Psoas muscle (tissue), 8 donors: Measurements from ENCODE around the gene AATK. TPM values are rescaled to one million over a fixed set of nuclear protein-coding genes. Genes with fewer than 3 reads are reported as not detected.

Source experiments
- ATAC-seq, 4 donors: fragments of 200-7000 bp; cut with Tn5 transposase; one replicate each; pipeline ENCODE4 v1.9.1; 2020; ENCODE audit warnings: moderate library complexity in 3 of 4, mild to moderate bottlenecking in 2 of 4
- DNase-seq, 2 donors: peaks; one replicate each; pipeline ENCODE4 v3.0.0-alpha.2; 2020
- H3K27ac ChIP-seq: fragments of 200-600 bp; one replicate; pipeline ENCODE4 v1.8.0; 2022
- H3K27me3 ChIP-seq, 3 donors: fragments of 200-600 bp in 1 of 3; one replicate each; pipeline versions ENCODE4 v1.6.1 to v1.8.0; 2013 to 2022; ENCODE audit warnings: low read length in 2 of 3, mild to moderate bottlenecking in 2 of 3, moderate library complexity in 1 of 3; ENCODE audit not compliant: insufficient read depth in 3 of 3
- H3K36me3 ChIP-seq, 2 donors: fragments of 200-600 bp in 1 of 2; one replicate each; pipeline versions ENCODE4 v1.6.1 to v1.8.0; 2013 to 2022; ENCODE audit warnings: low read depth in 1 of 2, mild to moderate bottlenecking in 1 of 2, moderate library complexity in 1 of 2; ENCODE audit not compliant: insufficient read depth in 1 of 2
- H3K4me1 ChIP-seq: fragments of 200-600 bp; one replicate; pipeline ENCODE4 v1.8.0; 2022
- H3K4me3 ChIP-seq: fragments of 200-600 bp; one replicate; pipeline ENCODE4 v1.8.0; 2022; ENCODE audit warnings: mild to moderate bottlenecking
- H3K9me3 ChIP-seq: fragments of 200-600 bp; one replicate; pipeline ENCODE4 v1.8.0; 2022
- CTCF ChIP-seq: fragments of 200-600 bp; IDR thresholded peaks from one replicate; pipeline ENCODE4 v1.8.0; 2022; ENCODE audit warnings: antibody characterized with exemption
- WGBS, 3 donors: extraction: QIAGEN DNeasy Blood & Tissue Kit; methylation state at CpG; one replicate each; pipeline versions ENCODE4 v1.1.6 to v1.1.7; 2013; 5-methylcytosine and 5-hydroxymethylcytosine counted together
- intact Hi-C, 2 donors: fragments of 100-400 bp; cut with DNase I; formaldehyde crosslinking; loops; one replicate each; pipeline versions ENCODE4 v1.11.0 to v1.14.2; 2022
- polyA plus RNA-seq, 3 donors: library from polyadenylated mRNA; stranded (reverse); fragments of 200-250 nt; gene quantifications; one replicate each; pipeline ENCODE4 v1.2.3, GENCODE V29; 2013
- total RNA-seq, 4 donors: library from RNA; stranded (reverse); fragmentation: NEBNext Ultra II Directional in 2 of 4; extraction: Animal tissue kit (Norgen Biotek cat#: 25700) in 2 of 4; gene quantifications; one replicate each; pipeline versions ENCODE4 v1.2.1 to v1.2.4, GENCODE V29; 2021 to 2023
- donor health status: healthy with polysubstance abuse.
- donor health status: DM: no; HTN: no; CAD: no; lungs with moderate emphysema.
- donor health status: Bipolar disorder and iron deficiency.
- donor health status: healthy.
- donor health status: DM: yes; HTN: yes; CAD: no.
- donor health status: DM: no; HTN: no; CAD: no.
- donor health status: DM: no; HTN: no; CAD: no.
- donor health status: DM: yes; HTN: yes; CAD: no.

AATK gene
- total and polyA plus RNA-seq, 7 donors, result 0.21 to 1.8 (median 1.0) TPM

GRCh38 chr17:81210466-81210865 lies 44.4 kb upstream of the AATK start:
- Histone ChIP-seq H3K27ac (no peak overlapping the region), H3K27me3 (no peaks in the 10 kb centered on the region), H3K4me3 (no peak overlapping the region), H3K4me1 (no peaks in the 10 kb centered on the region), H3K9me3 (no peaks in the 10 kb centered on the region), H3K36me3 (peaks cover 0 to 3% of the 10 kb centered on the region in 2 donors)
- no peak for DNase-seq
- 76 to 84% (median 82%) methylated on average over 10 of the region's 10 CpGs for WGBS, 3 donors
- no peak for TF ChIP-seq CTCF
- intact Hi-C loops, result no loop called here
- ATAC-seq, result no peak

- intact Hi-C loops, result no loop called here
- 95 to 96% (median 95%) methylated on average over 14 to 16 of the region's 16 CpGs for WGBS, 3 donors
- no peak overlapping the region for H3K4me3 ChIP-seq
- no peaks in the 10 kb centered on the region for H3K27me3 ChIP-seq
- peaks cover 0 to 3% of the 10 kb centered on the region in 2 donors for H3K36me3 ChIP-seq
- no peak for DNase-seq
- ATAC-seq, result no peak
- no peak overlapping the region for H3K27ac ChIP-seq
- H3K4me1 ChIP-seq, result no peaks in the 10 kb centered on the region
- no peak for TF ChIP-seq CTCF
- no peaks in the 10 kb centered on the region for H3K9me3 ChIP-seq
Measured at GRCh38 chr17:81209141-81209540, 43.1 kb upstream of the AATK start.

GRCh38 chr17:81208651-81209050 lies 42.6 kb upstream of the AATK start:
- intact Hi-C loops, result no loop called here
- no peak for TF ChIP-seq CTCF
- H3K36me3 ChIP-seq, result peaks cover 0 to 3% of the 10 kb centered on the region in 2 donors
- no peak for ATAC-seq
- no peak overlapping the region for H3K27ac ChIP-seq
- no peaks in the 10 kb centered on the region for H3K9me3 ChIP-seq
- H3K4me1 ChIP-seq, result no peaks in the 10 kb centered on the region
- no peak overlapping the region for H3K4me3 ChIP-seq
- 92 to 94% (median 94%) methylated on average over 8 to 10 of the region's 10 CpGs for WGBS, 3 donors
- no peaks in the 10 kb centered on the region for H3K27me3 ChIP-seq
- no peak for DNase-seq

GRCh38 chr17:81207610-81208581 lies 41.9 kb upstream of the AATK start:
- Histone ChIP-seq H3K4me3 (no peak overlapping the region), H3K4me1 (no peaks in the 10 kb centered on the region), H3K27ac (no peak overlapping the region), H3K27me3 (no peaks in the 10 kb centered on the region), H3K9me3 (no peaks in the 10 kb centered on the region), H3K36me3 (peaks cover 0 to 3% of the 10 kb centered on the region in 2 donors)
- intact Hi-C loops, result no loop called here
- WGBS, 3 donors, result 83 to 88% (median 85%) methylated on average over 20 to 21 of the region's 21 CpGs
- TF ChIP-seq CTCF, result no peak
- DNase-seq (no peak), ATAC-seq (no peak)
